WTC11 (cell line): ENCODE data around the gene APMAP. TPM values are rescaled to one million over a fixed set of nuclear protein-coding genes. Genes with fewer than 3 reads are reported as not detected.

Source experiments
- ATAC-seq: fragments of 200-7000 bp; cut with Tn5 transposase; 2 replicates; pipeline ENCODE4 v1.10.0; 2021; ENCODE audit warnings: mild to moderate bottlenecking, moderate library complexity
- CTCF ChIA-PET: fragments of 300-600 bp; sonication (Branson Sonifier 250); formaldehyde crosslinking; loops from one replicate; lab custom pipeline; 2021; ENCODE audit warnings: antibody characterized with exemption; lab: Charles Lee
- POLR2A ChIA-PET: fragments of 350-600 bp; sonication (Branson Sonifier 250); formaldehyde crosslinking; loops from one replicate; lab custom pipeline; 2021; ENCODE audit warnings: antibody characterized with exemption; lab: Charles Lee
- DNase-seq: peaks from one replicate; pipeline ENCODE4 v3.0.0; 2021; ENCODE audit warnings: low spot score
- H3K27ac Mint-ChIP-seq: 2 replicates; pipeline ENCODE4 v1.8.0; 2021; ENCODE audit warnings: mixed read lengths
- H3K27me3 Mint-ChIP-seq: 2 replicates; pipeline ENCODE4 v1.8.0; 2021; ENCODE audit warnings: low read depth, mild to moderate bottlenecking, moderate library complexity, mixed read lengths
- H3K36me3 Mint-ChIP-seq: 2 replicates; pipeline ENCODE4 v1.8.0; 2021; ENCODE audit warnings: mixed read lengths
- H3K4me1 Mint-ChIP-seq: 2 replicates; pipeline ENCODE4 v1.8.0; 2022; ENCODE audit warnings: mixed read lengths
- H3K4me3 Mint-ChIP-seq: 2 replicates; pipeline ENCODE4 v1.8.0; 2021; ENCODE audit warnings: mild to moderate bottlenecking, moderate library complexity, mixed read lengths
- H3K9me3 Mint-ChIP-seq: 2 replicates; pipeline ENCODE4 v1.8.0; 2021; ENCODE audit warnings: mixed read lengths
- ATF1 ChIP-seq: sonication (generic); formaldehyde crosslinking; IDR thresholded peaks from 2 replicates; pipeline ENCODE4 v1.8.1; 2023; ENCODE audit warnings: mild to moderate bottlenecking, moderate library complexity, missing genetic modification reagents
- ERG ChIP-seq: fragments of 250-450 bp; sonication (Bioruptor Pico); IDR thresholded peaks from 2 replicates; pipeline ENCODE4 v1.8.0; 2021; ENCODE audit warnings: mild to moderate bottlenecking
- FOXJ3 ChIP-seq: sonication (generic); formaldehyde crosslinking; IDR thresholded peaks from 2 replicates; pipeline ENCODE4 v1.9.0; 2021; ENCODE audit warnings: missing genetic modification reagents, mild to moderate bottlenecking, borderline replicate concordance
- GRHL2 ChIP-seq: fragments of 250-450 bp; sonication (Bioruptor Pico); IDR thresholded peaks from 2 replicates; pipeline ENCODE4 v1.8.0; 2022; ENCODE audit warnings: mild to moderate bottlenecking, moderate library complexity; ENCODE audit not compliant: insufficient replicate concordance, severe bottlenecking
- HMGA2 ChIP-seq: fragments of 250-450 bp; sonication (Bioruptor Pico); IDR thresholded peaks from 2 replicates; pipeline ENCODE4 v1.4.0; 2021; ENCODE audit warnings: mild to moderate bottlenecking, moderate library complexity
- KAT7 ChIP-seq: sonication (generic); formaldehyde crosslinking; IDR thresholded peaks from 2 replicates; pipeline ENCODE4 v1.8.1; 2023; ENCODE audit warnings: missing genetic modification reagents, mild to moderate bottlenecking, borderline replicate concordance
- NR3C1 ChIP-seq: sonication (generic); formaldehyde crosslinking; conservative IDR thresholded peaks from 2 replicates; pipeline ENCODE4 v1.8.1; 2023; ENCODE audit warnings: low read depth, mild to moderate bottlenecking, missing genetic modification reagents
- RELA ChIP-seq: sonication (generic); formaldehyde crosslinking; IDR thresholded peaks from 2 replicates; pipeline ENCODE4 v1.8.1; 2022; ENCODE audit warnings: missing genetic modification reagents, mild to moderate bottlenecking, borderline replicate concordance
- SP1 ChIP-seq: sonication (generic); formaldehyde crosslinking; conservative IDR thresholded peaks from 2 replicates; pipeline ENCODE4 v1.8.1; 2022; ENCODE audit warnings: missing genetic modification reagents
- TEAD1 ChIP-seq: sonication (generic); formaldehyde crosslinking; IDR thresholded peaks from 2 replicates; pipeline ENCODE4 v1.8.0; 2022; ENCODE audit warnings: mild to moderate bottlenecking, missing genetic modification reagents
- TEAD4 ChIP-seq: sonication (generic); formaldehyde crosslinking; IDR thresholded peaks from 2 replicates; pipeline ENCODE4 v1.8.0; 2022; ENCODE audit warnings: mild to moderate bottlenecking, missing genetic modification reagents
- USF2 ChIP-seq: sonication (generic); formaldehyde crosslinking; IDR thresholded peaks from 2 replicates; pipeline ENCODE4 v1.8.1; 2023; ENCODE audit warnings: mild to moderate bottlenecking, missing genetic modification reagents, moderate library complexity
- ZNF416 ChIP-seq: fragments of 250-450 bp; sonication (Bioruptor Pico); IDR thresholded peaks from 2 replicates; pipeline ENCODE4 v1.9.0; 2021; ENCODE audit warnings: mild to moderate bottlenecking, inconsistent platforms
- ZSCAN18 ChIP-seq: fragments of 250-450 bp; sonication (Bioruptor Pico); IDR thresholded peaks from 2 replicates; pipeline ENCODE4 v2.1.2; 2022; ENCODE audit warnings: mild to moderate bottlenecking, moderate library complexity
- total RNA-seq: library from RNA; stranded (reverse); gene quantifications from 3 replicates; pipeline ENCODE4 v1.2.3, GENCODE V29; 2021
- TF ChIP-seq, protein P1 (sequence below): sonication (generic); formaldehyde crosslinking; IDR thresholded peaks from 2 replicates; pipeline ENCODE4 v1.8.0; 2022; ENCODE audit warnings: mild to moderate bottlenecking, missing genetic modification reagents
- TF ChIP-seq, protein P2 (sequence below): sonication (generic); formaldehyde crosslinking; IDR thresholded peaks from 2 replicates; pipeline ENCODE4 v1.8.0; 2023; ENCODE audit warnings: missing genetic modification reagents, mild to moderate bottlenecking, borderline replicate concordance
- TF ChIP-seq, protein P3 (sequence below): sonication (generic); formaldehyde crosslinking; IDR thresholded peaks from 2 replicates; pipeline ENCODE4 v1.8.0; 2022; ENCODE audit warnings: mild to moderate bottlenecking, missing genetic modification reagents
- TF ChIP-seq, protein P4 (sequence below): sonication (generic); formaldehyde crosslinking; IDR thresholded peaks from 2 replicates; pipeline ENCODE4 v1.8.1; 2022; ENCODE audit warnings: low read depth, missing genetic modification reagents, borderline replicate concordance
- TF ChIP-seq, protein P5 (sequence below): sonication (generic); formaldehyde crosslinking; IDR thresholded peaks from 2 replicates; pipeline ENCODE4 v1.8.1; 2023; ENCODE audit warnings: mild to moderate bottlenecking, moderate library complexity, missing genetic modification reagents

Gene APMAP
- total RNA-seq, 1 experiment from 2014 or later, result 55.3 TPM

DNA sequence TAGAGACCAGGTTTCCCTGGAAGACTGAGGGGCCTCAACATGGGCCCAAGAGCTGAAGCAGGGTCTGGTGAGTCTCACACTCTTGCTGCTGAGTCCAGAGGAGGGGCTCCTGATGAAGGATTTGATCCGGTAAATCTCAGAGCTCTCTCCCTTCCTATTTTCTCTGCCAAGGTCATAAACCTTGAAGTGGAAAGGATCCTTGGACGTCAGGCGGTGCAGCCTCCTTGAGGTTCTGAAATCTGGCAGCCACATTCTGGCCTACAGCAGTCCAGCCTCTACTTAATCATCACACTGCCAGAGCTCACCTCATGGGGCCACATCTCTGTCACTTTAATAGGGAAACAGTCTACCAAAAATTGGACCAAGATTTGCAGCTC, 41.4 kb upstream of the APMAP start:
- H3K27ac Mint-ChIP-seq, result no peak overlapping the region
- H3K9me3 Mint-ChIP-seq, result no peaks in the 10 kb centered on the region
- peaks cover 11% of the 10 kb centered on the region for H3K4me1 Mint-ChIP-seq
- CTCF ChIA-PET, result interaction anchor here (0.9 to 2.0 kb wide), 5 partner anchors 9 to 213 kb away, joined by 3 to 6 read pairs (median 5); no protein-coding TSS in a partner anchor
- DNase-seq (no peak), ATAC-seq (no peak)
- H3K4me3 Mint-ChIP-seq, result no peak overlapping the region
- no peaks in the 10 kb centered on the region; the same call in 1 of the 2 replicates for H3K36me3 Mint-ChIP-seq
- TF ChIP-seq USF2 (CRISPR knock-in tag) (no peak), SP1 (CRISPR knock-in tag) (no peak), ATF1 (CRISPR knock-in tag) (no peak), KAT7 (CRISPR knock-in tag) (no peak), FOXJ3 (CRISPR knock-in tag) (no peak), TEAD1 (CRISPR knock-in tag) (no peak), RELA (CRISPR knock-in tag) (no peak), HMGA2 (CRISPR knock-in tag) (no peak)
- TF ChIP-seq, protein P1, sequence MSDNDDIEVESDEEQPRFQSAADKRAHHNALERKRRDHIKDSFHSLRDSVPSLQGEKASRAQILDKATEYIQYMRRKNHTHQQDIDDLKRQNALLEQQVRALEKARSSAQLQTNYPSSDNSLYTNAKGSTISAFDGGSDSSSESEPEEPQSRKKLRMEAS (CRISPR knock-in tag), result no peak
- TF ChIP-seq, protein P2, sequence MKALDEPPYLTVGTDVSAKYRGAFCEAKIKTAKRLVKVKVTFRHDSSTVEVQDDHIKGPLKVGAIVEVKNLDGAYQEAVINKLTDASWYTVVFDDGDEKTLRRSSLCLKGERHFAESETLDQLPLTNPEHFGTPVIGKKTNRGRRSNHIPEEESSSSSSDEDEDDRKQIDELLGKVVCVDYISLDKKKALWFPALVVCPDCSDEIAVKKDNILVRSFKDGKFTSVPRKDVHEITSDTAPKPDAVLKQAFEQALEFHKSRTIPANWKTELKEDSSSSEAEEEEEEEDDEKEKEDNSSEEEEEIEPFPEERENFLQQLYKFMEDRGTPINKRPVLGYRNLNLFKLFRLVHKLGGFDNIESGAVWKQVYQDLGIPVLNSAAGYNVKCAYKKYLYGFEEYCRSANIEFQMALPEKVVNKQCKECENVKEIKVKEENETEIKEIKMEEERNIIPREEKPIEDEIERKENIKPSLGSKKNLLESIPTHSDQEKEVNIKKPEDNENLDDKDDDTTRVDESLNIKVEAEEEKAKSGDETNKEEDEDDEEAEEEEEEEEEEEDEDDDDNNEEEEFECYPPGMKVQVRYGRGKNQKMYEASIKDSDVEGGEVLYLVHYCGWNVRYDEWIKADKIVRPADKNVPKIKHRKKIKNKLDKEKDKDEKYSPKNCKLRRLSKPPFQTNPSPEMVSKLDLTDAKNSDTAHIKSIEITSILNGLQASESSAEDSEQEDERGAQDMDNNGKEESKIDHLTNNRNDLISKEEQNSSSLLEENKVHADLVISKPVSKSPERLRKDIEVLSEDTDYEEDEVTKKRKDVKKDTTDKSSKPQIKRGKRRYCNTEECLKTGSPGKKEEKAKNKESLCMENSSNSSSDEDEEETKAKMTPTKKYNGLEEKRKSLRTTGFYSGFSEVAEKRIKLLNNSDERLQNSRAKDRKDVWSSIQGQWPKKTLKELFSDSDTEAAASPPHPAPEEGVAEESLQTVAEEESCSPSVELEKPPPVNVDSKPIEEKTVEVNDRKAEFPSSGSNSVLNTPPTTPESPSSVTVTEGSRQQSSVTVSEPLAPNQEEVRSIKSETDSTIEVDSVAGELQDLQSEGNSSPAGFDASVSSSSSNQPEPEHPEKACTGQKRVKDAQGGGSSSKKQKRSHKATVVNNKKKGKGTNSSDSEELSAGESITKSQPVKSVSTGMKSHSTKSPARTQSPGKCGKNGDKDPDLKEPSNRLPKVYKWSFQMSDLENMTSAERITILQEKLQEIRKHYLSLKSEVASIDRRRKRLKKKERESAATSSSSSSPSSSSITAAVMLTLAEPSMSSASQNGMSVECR (CRISPR knock-in tag), result no peak
- TF ChIP-seq, protein P3, sequence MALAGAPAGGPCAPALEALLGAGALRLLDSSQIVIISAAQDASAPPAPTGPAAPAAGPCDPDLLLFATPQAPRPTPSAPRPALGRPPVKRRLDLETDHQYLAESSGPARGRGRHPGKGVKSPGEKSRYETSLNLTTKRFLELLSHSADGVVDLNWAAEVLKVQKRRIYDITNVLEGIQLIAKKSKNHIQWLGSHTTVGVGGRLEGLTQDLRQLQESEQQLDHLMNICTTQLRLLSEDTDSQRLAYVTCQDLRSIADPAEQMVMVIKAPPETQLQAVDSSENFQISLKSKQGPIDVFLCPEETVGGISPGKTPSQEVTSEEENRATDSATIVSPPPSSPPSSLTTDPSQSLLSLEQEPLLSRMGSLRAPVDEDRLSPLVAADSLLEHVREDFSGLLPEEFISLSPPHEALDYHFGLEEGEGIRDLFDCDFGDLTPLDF (CRISPR knock-in tag), result no peak
- TF ChIP-seq, protein P4, sequence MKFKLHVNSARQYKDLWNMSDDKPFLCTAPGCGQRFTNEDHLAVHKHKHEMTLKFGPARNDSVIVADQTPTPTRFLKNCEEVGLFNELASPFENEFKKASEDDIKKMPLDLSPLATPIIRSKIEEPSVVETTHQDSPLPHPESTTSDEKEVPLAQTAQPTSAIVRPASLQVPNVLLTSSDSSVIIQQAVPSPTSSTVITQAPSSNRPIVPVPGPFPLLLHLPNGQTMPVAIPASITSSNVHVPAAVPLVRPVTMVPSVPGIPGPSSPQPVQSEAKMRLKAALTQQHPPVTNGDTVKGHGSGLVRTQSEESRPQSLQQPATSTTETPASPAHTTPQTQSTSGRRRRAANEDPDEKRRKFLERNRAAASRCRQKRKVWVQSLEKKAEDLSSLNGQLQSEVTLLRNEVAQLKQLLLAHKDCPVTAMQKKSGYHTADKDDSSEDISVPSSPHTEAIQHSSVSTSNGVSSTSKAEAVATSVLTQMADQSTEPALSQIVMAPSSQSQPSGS (CRISPR knock-in tag), result no peak
- peaks cover 10% of the 10 kb centered on the region for H3K27me3 Mint-ChIP-seq
- POLR2A ChIA-PET, result no interaction called here

DNA sequence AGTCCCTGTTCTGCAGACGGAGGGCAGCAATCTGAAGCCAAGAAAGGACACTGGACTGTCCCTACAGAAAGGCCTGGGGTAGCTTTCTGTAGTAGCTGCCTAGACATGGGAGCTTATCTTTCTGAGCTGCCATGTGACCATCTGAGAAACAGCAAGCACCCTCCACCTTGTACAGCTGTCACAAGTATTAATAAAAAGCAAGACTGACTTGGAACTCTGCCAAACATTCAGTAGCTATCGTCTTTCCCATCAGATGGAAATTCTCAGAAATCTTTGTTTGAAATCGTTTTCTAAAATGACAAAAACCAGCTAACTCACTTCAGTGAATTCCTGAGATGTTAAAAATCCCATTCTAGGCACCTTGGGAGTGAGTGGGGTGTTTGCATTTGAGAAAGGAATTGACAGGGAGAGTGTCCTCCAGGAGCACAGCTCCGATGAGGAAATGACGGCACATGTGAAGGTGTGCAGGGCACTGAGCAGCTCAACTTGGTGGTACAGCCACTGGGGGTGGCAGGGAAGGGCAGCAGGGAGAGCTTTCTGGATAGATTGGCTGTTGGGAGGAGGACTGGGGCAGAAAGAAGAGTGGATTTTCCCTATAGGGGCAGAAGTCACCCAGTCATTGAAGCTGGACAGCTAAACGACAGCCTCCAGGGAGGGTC, 40.8 kb upstream of the APMAP start:
- Mint-ChIP-seq H3K27me3 (peaks cover 10% of the 10 kb centered on the region), H3K36me3 (no peaks in the 10 kb centered on the region; the same call in 1 of the 2 replicates), H3K4me1 (peaks cover 11% of the 10 kb centered on the region), H3K9me3 (no peaks in the 10 kb centered on the region), H3K27ac (no peak overlapping the region), H3K4me3 (no peak overlapping the region)
- ChIA-PET POLR2A (no interaction called here), CTCF (interaction anchor here (0.9 to 2.0 kb wide), 10 partner anchors 8 to 213 kb away, joined by 3 to 6 read pairs (median 5); no protein-coding TSS in a partner anchor)
- DNase-seq, result no peak
- no peak for ATAC-seq
- TF ChIP-seq ATF1 (CRISPR knock-in tag) (no peak), ZNF416 (no peak), GRHL2 (CRISPR knock-in tag) (no peak), ERG (CRISPR knock-in tag) (no peak), TEAD4 (CRISPR knock-in tag) (no peak), NR3C1 (CRISPR knock-in tag) (no peak), HMGA2 (CRISPR knock-in tag) (no peak), ZSCAN18 (CRISPR knock-in tag) (no peak)
- TF ChIP-seq, protein P1 (CRISPR knock-in tag), result no peak
- TF ChIP-seq, protein P5, sequence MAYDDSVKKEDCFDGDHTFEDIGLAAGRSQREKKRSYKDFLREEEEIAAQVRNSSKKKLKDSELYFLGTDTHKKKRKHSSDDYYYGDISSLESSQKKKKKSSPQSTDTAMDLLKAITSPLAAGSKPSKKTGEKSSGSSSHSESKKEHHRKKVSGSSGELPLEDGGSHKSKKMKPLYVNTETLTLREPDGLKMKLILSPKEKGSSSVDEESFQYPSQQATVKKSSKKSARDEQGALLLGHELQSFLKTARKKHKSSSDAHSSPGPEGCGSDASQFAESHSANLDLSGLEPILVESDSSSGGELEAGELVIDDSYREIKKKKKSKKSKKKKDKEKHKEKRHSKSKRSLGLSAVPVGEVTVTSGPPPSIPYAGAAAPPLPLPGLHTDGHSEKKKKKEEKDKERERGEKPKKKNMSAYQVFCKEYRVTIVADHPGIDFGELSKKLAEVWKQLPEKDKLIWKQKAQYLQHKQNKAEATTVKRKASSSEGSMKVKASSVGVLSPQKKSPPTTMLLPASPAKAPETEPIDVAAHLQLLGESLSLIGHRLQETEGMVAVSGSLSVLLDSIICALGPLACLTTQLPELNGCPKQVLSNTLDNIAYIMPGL (CRISPR knock-in tag), result no peak
